Stimulated activated CD8-positive, alpha-beta memory T cell treated with anti-CD3 and anti-CD28 coated beads, Interleukin-12 subunit alpha, Interleukin-12 subunit beta, amount 100 ng/mL, for 1 hour (primary cell): ENCODE data around the gene DNER.

Source experiments
- DNase-seq: peaks from one replicate; pipeline ENCODE4 v3.0.0-alpha.2; 2020; ENCODE audit warnings: low read depth

The DNER gene

DNA sequence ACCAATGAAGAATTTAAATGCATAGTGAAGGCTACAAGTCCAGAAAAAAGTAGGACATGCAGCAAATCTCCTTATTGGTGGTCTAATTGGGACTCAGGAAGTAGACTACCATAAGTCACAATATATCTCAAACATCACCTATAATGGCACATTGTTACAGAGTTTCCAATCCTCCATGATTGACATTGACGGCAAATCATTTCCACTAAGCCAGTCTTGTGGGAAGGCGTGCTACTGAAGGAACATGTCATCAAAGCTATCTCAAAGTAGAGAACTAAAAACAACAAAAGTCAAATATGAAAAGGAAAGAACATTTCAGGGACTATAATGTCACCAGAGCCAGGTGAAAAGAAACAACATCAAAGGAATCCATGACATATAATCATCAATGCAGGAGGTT is 276.9 kb downstream of the DNER start:
- DNase-seq: no peak

DNA sequence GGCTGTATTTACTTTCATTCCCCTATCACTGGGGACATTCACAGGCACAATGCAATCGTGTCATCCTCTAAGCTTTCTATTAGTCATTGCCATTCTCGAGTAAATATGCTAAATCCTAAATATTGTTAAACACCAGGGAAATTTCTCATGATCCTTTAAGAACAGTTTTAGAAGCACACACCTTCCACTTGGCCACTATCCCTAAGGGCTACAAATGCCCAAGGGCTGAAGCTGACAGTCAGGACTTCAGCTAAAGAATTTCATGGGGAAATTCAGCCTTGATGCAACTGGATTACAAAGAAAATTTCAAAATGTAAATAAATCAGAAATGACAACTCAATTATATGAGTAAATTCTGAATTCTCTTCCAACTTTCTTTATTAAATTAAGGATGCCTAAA is 280.2 kb downstream of the DNER start:
- DNase-seq: no peak

DNA sequence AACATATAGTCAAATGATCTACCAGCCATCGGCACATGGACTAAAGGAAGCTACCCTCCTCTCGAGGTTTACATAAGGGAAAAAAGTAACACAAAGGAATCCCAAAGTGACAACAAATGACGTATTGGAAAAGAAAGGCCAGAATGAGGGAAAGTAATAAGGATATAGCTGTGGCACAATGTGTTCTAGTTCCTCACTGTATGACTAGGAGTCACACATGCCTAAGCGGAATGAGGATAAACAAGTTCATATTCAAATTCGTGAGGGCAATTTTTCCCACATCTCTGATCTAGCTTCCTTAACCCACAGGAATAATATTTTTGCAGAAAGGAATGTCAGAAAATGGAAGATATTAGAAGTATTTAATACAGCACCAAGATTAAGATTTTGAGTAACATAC is 281.0 kb downstream of the DNER start:
- no peak for DNase-seq

DNA sequence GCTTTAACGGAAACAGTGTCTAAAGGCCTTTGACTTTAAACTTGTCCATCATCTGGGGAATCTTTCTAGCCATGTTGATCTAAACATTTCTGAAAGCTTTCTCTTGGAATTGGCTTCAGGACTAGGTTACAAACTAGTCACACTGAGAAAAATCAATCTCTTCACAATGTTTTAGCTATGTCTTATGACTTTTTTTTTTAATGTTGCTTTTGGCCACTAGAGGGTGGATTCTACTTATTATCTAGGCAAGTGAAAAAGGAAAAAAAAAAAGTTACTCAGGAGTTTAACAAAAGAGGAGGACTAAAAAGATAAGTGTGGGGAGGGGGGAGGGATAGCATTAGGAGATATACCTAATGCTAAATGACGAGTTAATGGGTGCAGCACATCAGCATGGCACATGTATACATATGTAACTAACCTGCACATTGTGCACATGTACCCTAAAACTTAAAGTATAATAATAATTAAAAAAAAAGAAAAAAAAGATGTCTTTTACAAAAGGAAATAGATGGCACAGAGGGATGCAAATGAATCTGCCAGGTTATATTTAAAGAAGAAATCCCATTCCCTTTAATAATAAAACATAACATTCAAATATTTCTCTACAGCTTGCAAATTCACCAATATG is 282.9 kb downstream of the DNER start:
- no peak for DNase-seq

DNA sequence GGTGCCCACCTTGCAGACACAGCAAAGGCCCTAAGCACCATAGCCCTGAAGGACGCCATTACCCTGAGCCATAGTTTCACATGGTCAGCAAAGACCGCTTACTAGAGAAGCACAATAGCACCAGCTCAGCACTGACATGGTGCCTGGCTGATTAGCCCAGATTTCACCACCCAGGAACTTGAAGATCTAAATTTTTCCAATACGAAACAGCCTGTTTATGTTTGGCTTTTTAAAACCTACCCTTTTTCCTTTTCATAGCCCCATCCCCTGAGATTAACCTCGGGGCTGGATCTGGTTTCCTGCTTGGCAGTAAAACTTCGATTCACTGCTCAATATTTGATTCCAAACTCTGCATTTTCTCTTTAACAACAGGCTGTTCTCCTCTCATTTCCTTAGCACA is 284.8 kb downstream of the DNER start:
- DNase-seq: no peak

DNA sequence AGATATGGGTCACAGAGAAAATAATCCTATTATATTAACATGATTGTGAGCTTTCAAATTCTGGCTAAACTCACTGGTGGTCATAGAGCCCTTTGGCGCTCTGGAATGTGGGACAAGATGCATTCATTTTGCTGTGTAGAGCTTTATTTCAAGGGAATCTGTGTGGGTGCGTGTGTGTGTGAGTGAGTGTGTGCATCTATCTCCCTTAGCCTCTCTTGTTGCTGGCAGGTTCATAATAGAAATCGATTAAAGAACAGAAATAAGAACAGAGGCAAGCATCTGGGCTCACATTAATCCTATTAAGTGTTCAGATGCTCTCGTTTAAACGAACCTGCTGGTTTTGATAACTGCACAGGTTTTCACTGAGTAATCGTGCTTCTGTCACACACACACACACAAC is 287.9 kb downstream of the DNER start:
- DNase-seq: no peak

DNA sequence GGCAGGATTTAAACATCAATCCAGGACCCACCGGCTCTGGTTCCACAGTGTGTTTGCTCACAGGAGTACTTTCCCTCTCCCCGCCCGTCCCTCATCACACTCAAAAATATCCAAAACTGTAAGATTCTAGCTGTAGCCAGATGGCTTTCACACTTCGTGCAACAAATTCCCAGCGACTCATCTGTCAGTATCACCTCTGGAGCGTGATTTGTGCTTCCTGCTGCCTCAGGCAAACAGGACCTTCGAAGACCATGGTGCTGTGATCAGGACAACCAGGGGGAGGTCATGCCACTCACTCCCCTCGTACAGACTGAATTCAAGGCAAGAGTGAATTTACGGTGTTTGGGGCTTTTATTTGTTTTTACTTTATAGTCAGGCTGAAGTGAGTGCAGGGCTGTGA is 288.8 kb downstream of the DNER start:
- no peak for DNase-seq

DNA sequence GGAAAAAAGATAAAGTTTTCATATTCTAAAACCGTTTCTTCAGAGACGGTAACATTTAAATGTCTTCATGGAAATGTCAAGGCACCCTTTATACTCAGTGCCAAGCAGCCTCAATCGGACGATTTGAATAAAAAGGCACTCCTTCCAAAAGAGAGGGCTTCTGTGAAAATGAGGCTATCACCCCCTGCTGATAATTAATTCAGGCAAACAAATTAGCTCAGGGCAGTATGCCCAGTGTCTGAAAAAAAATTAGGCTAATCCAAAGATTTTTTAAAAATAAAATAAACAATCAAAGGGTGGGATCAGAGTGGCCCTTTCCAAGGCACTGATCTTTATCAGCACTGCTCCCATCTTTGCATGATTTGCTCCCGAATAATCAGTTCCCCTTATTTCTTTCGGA is 292.3 kb downstream of the DNER start:
- no peak for DNase-seq

DNA sequence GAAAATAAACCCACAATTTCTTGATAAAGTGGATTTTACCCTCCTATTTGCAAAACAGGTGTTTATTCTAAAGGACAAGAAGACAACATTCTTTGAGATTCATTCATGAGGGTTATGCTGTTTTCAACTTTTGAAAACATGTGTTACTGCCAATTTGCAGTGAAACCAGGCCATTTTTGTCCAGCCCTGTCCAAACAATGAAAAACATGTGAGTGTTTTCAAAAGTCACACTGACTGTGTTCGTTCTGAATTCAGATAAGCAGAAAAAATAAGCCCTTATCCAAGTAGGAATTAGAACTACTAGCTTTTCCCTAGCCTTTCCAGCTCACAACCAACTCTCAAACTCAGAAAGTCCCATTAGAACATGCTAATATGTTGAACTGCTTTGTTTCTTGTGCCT is 295.2 kb downstream of the DNER start:
- no peak for DNase-seq

DNA sequence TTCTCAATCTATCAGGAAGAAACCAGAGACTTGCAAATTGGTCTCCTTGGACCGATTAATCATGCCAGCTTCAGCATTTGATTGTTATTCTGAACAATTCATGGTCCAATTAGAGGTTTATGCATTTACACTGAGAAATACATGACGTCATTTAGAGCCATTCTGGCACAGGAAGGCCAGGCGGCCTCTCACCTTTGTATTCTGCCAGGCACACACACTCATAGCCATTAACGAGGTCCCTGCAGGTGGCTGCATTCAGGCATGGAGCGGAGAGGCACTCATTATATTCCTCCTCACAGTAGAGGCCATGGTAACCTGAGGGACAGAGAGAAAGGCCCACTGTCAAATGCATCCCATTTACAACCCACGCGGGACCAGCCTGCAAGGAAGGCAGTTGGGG is 296.4 kb downstream of the DNER start:
- no peak for DNase-seq

DNA sequence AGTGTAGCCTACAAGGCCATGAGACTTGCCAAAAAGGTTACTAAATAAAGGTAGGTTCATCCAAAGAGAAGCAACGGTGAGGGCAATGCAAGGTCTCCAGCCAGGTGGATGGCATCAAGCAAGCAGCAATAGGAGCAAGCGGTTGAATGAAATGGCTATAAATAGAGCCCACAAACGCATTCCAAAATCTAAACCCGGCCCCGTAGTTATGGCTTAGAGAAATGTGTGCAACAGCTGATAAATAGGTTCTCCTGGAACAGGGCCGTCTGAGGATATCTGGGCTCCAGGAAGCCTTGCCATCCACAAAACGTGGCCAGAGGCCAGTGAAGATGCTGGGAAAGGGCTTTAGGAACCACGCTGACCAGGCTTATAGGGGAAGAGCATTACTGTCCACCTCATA is 297.2 kb downstream of the DNER start:
- no peak for DNase-seq

DNA sequence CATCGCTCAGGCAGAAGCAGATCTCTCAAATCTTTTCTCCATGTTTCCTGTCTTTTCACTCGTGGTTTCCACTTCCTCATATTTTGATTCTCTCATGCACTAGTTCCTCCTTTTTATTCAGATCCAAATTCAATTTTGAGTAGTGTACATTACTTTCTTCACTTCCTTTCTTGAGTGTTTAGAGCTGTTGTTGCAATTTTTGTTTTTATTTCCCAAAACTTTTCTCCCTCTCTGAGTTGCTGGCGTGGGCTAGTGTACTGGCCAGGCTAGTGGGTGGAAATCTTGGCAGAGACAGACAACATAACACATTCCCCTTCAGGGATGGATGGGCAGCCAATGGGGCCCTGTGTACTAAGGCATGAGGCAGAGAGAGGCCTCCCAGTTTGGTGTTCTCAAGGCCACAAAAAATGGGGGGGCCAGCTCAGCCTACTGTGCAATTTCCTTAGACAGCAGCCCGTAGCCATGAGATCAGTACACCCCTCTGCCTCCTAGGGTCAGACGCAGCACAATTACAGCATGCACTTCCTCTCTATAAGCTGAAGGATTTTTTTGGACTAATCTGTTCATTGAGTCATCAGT is 298.1 kb downstream of the DNER start:
- DNase-seq: no peak

DNA sequence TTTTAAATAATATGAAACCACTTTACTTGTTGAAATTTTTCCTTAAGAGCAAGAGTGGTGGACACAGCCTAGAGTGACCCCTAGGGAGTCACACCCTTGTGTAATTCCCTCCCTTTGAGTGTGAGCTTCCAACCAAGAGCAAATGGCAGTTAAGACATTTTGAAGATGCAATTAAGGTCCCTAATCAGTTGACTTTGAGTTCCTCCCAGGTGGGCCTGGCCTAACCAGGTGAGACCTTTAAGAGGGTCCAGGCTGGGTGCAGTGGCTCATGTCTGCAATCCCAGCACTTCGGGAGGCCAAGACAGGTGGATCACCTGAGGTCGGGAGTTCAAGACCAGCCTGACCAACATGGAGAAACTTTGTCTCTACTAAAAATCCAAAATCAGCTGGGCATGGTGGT is 299.7 kb downstream of the DNER start:
- no peak for DNase-seq

DNA sequence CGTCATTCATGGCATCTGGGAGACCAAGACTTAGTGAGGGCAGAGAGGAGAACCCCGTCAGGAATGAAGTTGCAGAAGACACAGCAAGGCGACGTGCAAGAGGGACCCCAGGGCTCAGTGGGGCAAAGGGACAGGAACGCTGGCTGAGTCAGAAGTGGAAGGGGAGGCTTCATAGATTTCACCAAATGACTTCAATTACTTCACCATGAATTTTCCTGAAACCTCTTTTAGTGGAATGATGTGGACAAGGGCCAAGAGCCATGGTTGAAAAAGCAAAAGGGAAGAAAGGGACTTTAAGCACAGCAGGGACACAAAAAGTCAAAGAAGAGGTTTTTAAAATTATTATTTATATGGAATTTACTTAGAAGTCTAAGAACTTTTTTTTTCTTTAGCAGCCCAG is 301.7 kb downstream of the DNER start:
- no peak for DNase-seq

DNA sequence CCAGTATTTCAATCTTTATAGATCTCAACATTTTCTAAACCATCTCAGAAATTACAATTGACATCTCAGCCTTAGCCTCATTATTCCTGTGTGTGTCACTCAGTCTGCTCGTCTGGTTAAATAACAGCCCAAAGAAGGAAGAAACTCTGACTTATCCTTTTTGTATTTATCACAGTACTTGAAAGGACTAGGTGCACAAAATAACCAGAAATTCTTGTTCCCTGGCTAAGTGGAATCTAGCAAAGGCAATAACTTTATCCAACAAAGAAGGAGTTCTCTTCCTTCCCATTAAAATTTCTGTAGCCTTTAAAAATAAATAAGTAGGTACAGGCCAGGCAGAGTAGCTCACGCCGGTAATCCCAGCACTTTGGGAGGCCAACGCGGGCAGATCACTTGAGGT is 303.4 kb downstream of the DNER start:
- no peak for DNase-seq

DNA sequence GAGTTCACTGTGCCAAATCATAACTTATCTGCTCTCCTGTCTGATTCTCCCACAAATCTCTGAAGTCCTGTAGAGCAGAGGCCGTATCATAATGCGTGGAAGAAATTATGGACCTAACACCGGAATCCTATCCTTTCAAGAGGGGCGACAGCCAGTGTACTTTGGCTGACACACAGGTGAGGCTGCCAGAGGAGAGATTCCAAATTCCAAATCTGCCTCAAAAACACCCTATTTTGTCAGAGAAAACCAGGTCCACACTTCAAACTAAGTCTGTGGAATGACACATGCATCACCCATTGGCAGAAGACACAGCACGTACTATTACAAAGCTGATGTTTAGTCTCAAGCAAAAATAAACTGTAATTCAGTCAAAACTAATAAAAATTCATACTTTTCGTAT is 304.1 kb downstream of the DNER start:
- no peak for DNase-seq

DNA sequence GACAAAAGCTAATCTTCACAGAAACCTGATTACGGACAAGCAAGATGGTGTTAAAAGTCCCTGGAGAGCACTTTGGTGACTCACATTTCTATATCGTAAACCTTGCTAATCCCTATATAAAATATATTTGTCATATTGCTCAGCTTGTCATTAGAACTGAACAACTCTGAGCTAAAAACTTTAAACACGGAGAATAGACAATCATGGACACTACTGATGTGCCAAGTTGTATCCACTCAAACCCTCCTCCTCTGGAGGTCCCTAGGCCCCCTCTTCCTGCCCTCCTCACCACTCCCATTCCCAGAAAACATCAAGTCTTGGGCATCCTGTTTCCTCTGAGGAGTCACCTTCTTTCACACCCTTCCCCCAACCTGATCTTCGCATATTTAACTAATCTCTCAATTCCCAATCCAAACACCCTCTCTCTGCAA is 304.6 kb downstream of the DNER start:
- DNase-seq: no peak

DNA sequence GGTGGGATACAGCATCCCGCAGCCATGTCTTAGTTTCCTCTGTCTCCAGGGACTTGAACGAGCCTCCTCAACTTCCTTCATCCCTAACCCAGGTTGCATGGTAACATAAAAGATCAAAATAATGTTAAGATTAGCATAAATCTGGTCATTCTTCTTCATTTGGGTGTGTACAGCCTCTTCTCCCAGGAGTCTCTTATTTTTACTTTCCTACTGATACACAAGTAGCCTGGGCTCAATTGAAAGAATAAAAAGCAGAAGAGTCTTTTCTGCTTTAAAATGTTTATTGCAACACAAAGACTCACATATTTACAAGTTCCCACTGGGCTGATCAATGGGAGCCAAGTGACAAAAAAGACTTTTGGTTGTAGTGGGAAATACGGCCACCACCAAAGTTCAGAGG is 305.4 kb downstream of the DNER start:
- no peak for DNase-seq

DNA sequence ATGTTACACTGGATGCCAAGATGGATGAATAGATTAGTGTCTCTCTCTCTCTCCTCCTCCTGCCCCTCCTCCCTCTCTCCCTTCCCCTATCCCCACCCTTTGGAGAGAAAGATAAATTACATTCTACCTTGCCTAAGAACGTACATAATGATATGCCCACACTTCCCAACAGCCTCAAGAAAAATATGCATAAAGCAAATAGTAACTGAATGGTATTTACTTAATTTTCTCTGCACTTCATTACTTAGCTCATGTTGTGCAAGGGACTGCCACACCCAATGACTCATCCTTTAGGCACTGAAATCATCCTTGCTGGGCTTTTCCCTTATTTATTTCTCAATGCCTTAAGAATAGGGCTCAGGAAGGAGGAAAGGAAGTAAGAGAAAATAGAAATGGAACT is 306.0 kb downstream of the DNER start:
- no peak for DNase-seq

DNA sequence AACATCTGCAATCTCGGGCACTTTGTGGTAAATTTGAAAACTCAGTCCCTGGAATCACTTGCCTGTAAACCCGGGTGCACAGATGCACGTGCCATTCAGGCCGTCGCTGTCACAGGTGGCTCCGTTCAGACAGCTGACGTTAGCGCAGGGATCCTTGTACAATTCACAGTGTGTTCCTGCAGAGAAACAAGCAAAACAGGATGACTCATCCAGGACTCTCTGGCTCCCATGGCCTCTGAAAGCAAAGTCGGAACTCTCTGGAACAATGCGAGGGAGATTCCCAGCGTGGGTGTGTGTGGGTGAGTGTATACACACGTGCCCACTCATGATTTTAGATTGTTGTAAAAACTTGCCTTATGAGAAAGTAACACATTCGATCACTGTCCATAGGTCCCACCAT is 307.2 kb downstream of the DNER start:
- DNase-seq: no peak

DNA sequence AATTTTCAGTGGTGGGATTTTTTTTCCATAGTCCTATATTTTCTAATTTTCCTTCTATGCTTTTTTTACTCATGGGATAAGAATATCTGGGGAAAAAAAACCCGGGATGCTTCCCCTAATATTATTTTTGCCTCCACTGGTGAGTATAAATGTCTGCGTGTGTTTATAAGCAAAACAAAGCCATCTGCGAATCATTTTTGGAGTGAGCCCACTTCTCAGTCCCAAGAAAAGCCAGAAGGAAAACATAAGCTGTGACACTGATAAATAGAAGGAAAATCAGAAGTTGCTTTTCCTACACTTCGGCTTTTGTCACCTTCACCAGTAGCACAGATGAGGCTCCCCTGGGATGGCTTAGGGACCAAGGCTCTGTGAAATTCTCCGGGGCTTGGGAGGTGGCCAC is 308.6 kb downstream of the DNER start:
- DNase-seq: no peak

DNA sequence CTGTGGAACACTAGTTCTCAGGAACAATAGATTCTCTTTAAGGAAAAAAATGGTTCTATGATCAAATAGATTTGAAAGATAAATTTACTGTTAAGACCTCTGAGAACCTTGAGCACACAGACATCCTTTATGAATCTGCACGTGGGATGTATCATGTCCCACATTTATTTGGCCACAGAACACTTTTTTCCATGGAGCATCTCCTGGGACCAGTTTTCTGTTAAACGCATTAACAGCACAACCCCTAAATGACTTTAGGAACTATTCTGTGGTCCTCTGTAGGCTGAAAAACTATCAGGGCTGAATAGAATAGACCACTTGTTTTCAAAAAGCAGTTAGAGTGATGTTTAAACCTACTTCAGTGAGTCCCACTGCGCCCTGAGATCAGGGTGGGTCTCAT is 311.1 kb downstream of the DNER start:
- no peak for DNase-seq

DNA sequence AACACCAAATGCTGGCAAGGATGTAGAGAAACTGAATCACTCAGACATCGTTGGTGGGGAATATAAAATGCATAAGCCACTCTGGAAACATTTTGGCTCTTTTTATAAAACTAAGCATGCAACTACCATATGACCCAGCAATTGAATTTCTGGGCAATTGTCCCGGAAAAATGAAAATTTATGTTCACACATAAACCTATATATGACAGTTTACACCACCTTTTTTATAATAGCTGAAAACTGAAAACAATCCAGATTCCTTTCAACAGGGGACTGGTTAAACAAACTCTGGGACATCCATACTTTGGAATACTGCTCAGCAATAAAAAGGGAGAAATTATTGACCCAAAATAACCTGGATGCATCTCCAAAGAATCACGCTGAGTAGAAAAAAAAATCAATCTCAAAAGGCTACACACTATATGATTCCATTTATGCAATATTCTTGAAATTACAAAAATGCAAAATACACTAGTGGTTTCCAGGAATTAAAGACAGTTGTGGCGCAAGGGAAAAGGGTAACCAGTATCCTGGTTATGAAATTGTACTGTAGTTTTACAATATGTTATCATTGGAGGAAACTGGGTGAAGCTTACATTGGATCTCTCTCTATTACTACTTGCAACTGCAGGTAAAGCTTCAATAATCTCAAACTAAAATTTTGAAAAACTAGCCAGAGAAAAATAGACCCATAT is 313.0 kb downstream of the DNER start:
- no peak for DNase-seq

DNA sequence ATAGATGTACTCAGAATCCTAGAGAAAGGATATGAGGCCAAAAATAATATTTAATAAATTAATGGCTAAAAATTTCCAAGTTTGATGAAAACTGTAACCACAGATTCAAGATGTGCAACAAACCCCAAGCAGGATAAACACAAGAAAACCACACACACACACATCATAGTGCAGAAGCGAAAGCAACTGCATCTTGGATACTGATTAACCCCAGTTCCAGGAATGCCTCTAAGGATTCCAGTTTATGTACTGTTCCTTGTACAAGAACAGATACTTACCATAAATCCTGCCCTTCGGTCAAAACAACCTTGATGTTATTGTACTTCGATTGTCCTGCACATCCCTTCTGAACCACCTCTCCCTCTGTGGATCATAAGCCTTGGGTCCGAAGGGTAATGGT is 320.4 kb downstream of the DNER start:
- no peak for DNase-seq
